ENCODE data around the gene SGSM2.

SGSM2 gene

DNA sequence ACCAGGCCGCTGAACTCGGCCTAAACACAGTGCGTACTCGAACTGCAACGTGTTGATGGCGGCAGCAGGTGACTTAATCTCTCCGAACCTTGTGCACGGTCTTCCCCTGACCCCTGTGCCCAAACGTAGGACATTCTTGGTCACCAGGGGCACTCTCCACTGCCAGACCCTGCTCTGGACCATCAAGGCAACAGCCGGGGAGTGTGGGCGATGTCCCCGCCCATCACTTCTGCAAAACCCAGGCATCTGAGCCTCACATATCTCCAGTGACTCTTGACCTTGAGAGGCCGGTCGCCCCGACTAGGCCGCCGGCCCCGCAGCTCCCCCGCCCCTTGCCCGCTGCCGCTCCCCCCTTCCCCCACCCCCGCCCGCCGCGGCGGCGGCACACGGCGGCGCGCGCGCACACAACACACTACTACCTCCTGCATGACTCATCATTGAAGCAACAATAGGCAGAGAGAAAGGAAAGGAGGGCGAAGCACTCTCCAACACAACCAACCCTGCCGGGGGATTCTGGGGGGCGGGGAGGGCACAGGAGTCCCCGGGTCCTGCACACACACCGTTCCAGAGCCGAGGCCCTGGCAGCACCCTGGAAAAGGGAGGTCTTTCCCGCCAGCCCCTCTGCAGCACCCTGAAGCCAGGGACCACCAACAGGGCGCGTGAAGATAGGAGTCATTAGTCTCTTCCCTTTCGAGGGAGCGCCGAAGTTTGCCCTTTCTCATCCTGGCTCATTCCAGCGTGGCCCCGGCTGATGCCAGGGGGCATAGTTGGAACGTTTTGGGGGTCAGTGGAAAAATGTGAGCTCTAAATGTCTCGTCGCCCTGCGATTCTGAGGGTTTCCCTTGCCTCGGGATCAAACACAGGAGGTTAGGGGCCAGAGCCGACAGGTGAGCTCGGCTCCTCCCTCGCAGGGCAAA lies 61.6 kb downstream of the SGSM2 start:
- DNase-seq (ENCODE audit: low read depth in 1 of 2, low spot score in 1 of 2) = peak in 1 of 2 donors; percentile 44

DNA sequence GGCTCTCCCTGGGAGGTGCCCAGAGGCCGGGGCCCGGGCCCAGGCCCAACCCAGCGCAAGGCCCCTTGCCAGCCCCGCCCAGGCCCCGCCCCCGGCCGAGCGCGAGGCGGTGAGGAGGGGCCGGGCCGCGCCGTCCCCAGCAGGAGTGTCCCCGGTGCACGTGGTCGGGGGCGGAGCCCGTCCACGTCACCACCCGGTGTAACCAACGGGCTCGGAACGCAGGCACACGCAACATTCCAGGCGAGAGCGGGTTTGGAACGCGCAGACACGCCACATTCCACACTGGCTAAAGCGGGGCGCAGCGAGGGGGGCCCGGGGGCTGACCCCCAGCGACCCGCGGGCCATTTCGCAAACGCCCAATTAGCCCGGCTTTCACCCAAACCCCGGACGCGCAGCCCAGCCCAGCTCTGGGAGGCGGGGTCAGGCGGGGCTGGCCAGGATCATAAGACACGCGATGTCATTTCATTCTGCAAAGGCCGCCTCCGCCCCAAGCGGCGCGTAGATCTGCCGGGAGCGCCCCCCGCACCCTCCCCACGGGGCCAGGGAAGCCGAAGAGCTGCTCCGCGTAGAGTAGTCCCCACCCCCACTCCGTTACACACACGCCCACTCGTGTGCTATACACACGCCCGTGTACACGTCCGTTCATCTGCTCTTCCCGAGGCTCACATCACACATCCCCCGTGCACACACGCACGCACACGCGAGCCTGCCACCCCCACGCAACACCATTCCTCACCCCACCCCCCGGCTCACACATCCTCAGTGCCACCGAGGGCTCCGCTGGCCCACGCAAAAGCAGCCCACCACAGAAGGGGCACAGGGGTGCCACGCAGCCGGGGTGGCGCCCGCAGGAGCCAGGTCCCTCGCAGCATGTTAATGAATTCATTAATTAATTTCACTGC lies 62.5 kb downstream of the SGSM2 start:
- peak; percentile 86 to 89 for DNase-seq (ENCODE audit: low read depth in 1 of 2, low spot score in 1 of 2)

GRCh38 chr17:2400474-2400866 lies 63.2 kb downstream of the SGSM2 start:
- DNase-seq (ENCODE audit: low read depth in 1 of 2, low spot score in 1 of 2) = peak; percentile 37 to 47

DNA sequence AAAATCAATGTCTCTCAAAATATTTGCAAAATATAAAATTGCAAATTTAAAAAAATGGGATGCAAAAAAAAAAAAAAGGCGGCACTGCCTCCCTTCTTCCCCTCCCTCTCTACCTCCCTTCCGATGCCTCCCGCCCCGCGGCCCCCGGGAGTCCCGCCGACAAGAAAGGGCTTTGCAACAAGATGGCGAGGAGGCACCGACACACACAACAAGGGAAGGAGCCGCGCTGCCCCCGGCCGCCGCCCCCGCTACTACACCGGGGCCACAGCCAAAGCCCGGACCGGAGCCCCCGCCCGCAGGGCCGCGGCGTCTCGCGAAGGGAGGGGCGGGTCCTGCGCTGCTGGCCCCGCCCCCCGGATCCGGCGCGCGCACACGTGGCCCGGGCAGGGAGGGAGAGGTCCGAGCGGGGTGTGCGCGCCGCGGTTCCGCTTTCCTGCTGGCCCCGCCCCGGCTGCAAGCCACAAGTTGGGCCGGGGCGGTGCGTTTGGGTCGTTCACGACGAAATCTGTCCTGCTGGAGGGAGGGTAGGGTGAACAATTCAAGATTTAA lies 63.6 kb downstream of the SGSM2 start, which contains the start of gene MNT:
MNT (minus strand) TSS at position 184 of the 549 bp plus-strand sequence. CDS start 348 bp downstream, outside the sequence.
- DNase-seq (ENCODE audit: low read depth in 1 of 2, low spot score in 1 of 2) = peak; percentile 82 to 88

- DNase-seq (ENCODE audit: low read depth in 1 of 2, low spot score in 1 of 2) = peak; percentile 98 to 99
Measured at GRCh38 chr17:2401426-2402221, 64.3 kb downstream of the SGSM2 start.

DNA sequence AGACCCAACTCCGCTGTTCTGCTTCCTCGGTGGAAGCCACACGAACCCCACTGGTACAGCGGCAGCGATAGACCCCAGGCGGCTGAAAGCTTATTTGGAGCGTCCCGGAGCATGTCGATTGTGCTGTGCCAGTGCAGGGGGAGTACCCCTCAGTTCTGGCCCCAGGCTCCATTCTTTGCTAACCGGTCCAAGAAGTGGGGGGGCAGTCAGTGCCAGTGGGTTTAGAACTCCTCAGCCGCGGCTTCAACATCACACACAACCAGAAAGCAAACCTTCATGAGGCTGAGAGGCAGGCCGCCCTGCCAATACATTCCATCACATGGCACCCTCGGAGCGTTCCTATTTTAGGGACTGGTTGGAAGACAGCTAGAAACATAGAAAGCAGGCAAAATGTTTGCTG lies 65.2 kb downstream of the SGSM2 start:
- DNase-seq (ENCODE audit: low read depth in 1 of 2, low spot score in 1 of 2) = no peak

- no peak for DNase-seq (ENCODE audit: low read depth in 1 of 2, low spot score in 1 of 2)
Measured at GRCh38 chr17:2403044-2403443, 65.7 kb downstream of the SGSM2 start.

GRCh38 chr17:2405247-2405926 lies 68.1 kb downstream of the SGSM2 start:
- DNase-seq (ENCODE audit: low read depth in 1 of 2, low spot score in 1 of 2) = no peak

- no peak for DNase-seq (ENCODE audit: low read depth in 1 of 2, low spot score in 1 of 2)
Measured at GRCh38 chr17:2406271-2406902, 69.1 kb downstream of the SGSM2 start.

- DNase-seq (ENCODE audit: low read depth in 1 of 2, low spot score in 1 of 2) = no peak
Measured at GRCh38 chr17:2406903-2407790, 69.8 kb downstream of the SGSM2 start.

GRCh38 chr17:2410951-2411350 lies 73.7 kb downstream of the SGSM2 start:
- no peak for DNase-seq (ENCODE audit: low read depth in 1 of 2, low spot score in 1 of 2)

DNA sequence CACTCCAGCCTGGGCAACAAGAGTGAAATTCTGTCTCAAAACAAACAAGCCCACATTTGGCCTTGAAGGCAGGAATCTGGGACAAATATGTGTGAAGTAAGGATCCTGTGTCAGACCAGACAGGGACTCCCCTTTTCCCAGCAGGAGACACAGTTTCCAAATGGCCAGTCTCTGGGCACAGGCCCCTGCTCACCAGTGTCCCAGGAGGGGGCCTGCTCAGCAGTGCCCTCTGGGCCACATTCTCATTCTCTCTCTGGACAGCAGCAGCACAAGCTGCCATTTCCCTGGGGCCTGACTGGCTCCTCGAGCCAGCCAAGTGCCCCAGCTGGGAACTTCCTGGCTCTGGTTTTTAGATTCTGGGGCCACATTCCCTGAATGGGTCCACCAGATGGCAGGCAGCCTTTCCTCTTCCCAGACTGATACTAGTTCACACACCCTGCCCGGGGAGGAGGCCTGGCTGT lies 75.3 kb downstream of the SGSM2 start:
- no peak for DNase-seq (ENCODE audit: low read depth in 1 of 2, low spot score in 1 of 2)

DNA sequence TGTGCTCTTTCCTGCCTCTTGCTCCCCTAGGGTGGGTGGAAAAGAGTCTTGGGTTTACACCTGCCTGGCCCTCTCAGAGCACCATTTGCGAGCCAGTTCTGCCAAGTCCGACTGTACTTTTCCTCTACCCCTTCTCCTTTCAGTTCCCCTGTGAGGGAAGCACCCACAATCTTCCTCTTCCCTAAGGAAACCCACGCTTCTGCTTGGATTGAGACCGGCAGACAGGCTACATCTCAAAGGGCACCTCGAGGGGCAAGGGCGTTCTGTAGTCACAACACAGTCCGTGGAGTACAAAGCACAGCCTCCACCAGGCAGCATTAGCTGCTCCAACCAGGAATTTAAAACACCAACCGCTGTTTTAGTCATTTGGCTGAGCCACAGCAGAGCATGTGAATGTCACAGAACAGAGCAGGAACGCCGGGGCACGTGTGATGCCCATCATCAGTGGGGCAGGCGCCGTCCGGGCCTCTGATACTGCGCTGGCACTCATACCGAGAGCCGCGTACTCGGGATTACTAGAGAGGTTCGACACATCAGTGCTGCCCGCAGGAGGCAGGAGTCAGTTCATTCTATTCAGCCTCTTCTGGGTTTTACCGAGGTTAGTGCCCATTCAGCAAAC lies 77.3 kb downstream of the SGSM2 start:
- no peak for DNase-seq (ENCODE audit: low read depth in 1 of 2, low spot score in 1 of 2)

DNA sequence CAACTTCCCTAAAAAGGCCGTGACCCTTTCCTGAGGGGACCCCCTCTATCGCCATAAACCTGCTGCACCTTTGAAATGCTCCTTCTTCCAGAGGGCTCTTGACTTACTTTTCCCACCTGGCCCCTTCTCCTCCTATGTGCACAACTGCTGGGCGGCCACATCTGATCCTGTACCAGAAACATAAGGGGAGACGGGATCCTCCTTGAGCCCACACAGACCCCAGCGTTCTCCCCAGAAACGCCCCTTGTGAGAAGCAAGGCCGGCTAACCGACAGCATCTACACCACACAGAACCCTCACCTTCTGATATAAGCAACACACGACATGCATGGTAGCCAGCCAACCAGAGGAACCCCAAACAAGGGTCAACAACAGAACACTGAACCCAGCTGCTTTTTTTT lies 77.8 kb downstream of the SGSM2 start:
- DNase-seq (ENCODE audit: low read depth in 1 of 2, low spot score in 1 of 2) = no peak

DNA sequence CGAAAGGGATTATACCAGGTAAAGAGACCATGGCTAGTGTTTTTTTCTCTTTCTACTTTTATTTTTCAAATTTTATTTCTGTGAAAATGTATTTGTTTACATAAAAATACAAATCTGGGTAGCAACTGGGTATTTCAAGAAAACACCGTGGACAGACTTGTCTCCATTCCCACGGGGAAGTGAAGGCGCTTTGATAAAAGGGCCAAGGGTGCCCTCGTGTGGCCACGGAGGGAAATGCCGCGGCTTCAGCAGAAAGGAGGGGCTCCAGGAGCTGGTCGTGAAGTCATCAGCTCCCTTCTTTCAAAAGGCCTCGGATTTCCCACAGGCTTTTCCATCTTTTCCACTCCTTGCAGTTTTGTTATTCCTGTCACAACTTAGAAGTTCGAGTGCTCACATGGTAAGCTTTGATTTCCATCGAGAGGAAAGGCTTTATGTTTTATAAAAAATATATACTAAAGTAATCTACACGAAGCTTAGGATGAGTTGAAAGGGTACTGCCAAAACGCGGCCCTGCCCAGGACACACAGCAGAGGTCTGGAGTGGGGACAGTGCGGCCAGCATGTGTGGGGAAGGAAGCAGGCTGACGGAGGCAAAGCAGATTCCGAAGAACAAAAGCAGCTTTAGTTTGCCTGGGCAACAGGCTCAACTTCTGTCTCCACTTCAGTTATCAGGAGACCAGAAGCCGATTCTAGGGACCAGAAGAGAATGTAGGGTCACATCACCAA lies 78.9 kb downstream of the SGSM2 start:
- peak; percentile 77 to 79 for DNase-seq (ENCODE audit: low read depth in 1 of 2, low spot score in 1 of 2)

DNA sequence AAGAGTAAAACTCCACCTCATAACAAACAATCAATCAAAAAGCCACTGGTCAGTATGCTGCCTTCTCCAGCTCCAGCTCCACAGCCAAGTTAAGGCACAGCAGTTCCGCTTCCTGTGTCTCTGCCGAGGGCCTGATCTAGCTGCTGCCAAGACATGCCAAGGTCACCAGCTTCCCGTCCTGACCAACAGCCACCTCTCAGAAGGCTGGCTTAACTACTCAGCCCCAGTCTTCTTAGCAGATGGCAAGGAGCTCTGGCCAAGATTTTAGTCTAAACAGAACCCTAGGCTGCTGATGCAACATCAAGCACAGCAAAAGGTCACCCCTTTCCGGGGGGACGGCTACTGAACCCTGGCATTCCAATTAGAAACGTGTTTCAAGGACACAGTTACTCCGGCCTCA lies 81.3 kb downstream of the SGSM2 start:
- no peak for DNase-seq (ENCODE audit: low read depth in 1 of 2, low spot score in 1 of 2)

GRCh38 chr17:2419486-2419885 lies 82.2 kb downstream of the SGSM2 start:
- no peak for DNase-seq (ENCODE audit: low read depth in 1 of 2, low spot score in 1 of 2)

Data from activated CD4-positive, alpha-beta T cell treated with anti-CD3 and anti-CD28 coated beads, Interleukin-2, amount 50 U/mL, for 24 hours (primary cell).